Osteoblast (primary cell): ENCODE results near the gene NARF. TPM values are rescaled to one million over a fixed set of nuclear protein-coding genes. Genes with fewer than 3 reads are reported as not detected.

Experiments
- DNase-seq: peaks from one replicate; pipeline ENCODE4 v3.0.0; 2011; ENCODE audit warnings: low spot score, mixed read lengths; ENCODE audit not compliant: insufficient read length; ENCODE audit errors: missing footprints
- H2AFZ ChIP-seq: 2 replicates; pipeline ENCODE4 v1.6.0; 2011; ENCODE audit warnings: mild to moderate bottlenecking, low read length
- H3K27ac ChIP-seq: 2 replicates; pipeline ENCODE4 v1.5.1; 2011; ENCODE audit warnings: mild to moderate bottlenecking, low read depth, low read length, moderate library complexity
- H3K27me3 ChIP-seq: 2 replicates; pipeline ENCODE4 v1.6.0; 2012; ENCODE audit warnings: mild to moderate bottlenecking, control low read depth, inconsistent platforms, low read length, moderate library complexity; ENCODE audit not compliant: insufficient read depth
- H3K36me3 ChIP-seq: 2 replicates; pipeline ENCODE4 v1.5.1; 2011; ENCODE audit warnings: mild to moderate bottlenecking, low read length, control low read depth, moderate library complexity; ENCODE audit not compliant: insufficient read depth
- H3K4me1 ChIP-seq: 2 replicates; pipeline ENCODE4 v1.5.1; 2011; ENCODE audit warnings: mild to moderate bottlenecking, low read length, control low read depth, moderate library complexity; ENCODE audit not compliant: insufficient read depth
- H3K4me2 ChIP-seq: 2 replicates; pipeline ENCODE4 v1.6.0; 2011; ENCODE audit warnings: mild to moderate bottlenecking, low read length; ENCODE audit not compliant: insufficient read depth
- H3K4me3 ChIP-seq: fragments of 200-600 bp; sonication (generic); 3 replicates; pipeline ENCODE4 v1.5.1; 2012; ENCODE audit warnings: mild to moderate bottlenecking, low read length, inconsistent platforms; ENCODE audit not compliant: insufficient read depth
- H3K79me2 ChIP-seq: 2 replicates; pipeline ENCODE4 v1.6.0; 2012; ENCODE audit warnings: mild to moderate bottlenecking, low read length, control low read depth, inconsistent platforms; ENCODE audit not compliant: insufficient read depth
- H3K9me3 ChIP-seq: 2 replicates; pipeline ENCODE4 v1.5.1; 2011; ENCODE audit warnings: low read depth, low read length, control low read depth
- H4K20me1 ChIP-seq: 2 replicates; pipeline ENCODE4 v1.6.0; 2012; ENCODE audit warnings: mild to moderate bottlenecking, low read length, control low read depth; ENCODE audit not compliant: insufficient read depth
- total RNA-seq: library from RNA; depleted of rRNA; stranded (reverse); fragments of >200 nt; gene quantifications from 2 replicates; pipeline ENCODE4 v1.2.3, GENCODE V29; 2012
- TF ChIP-seq, protein P1 (sequence below): IDR thresholded peaks from 2 replicates; pipeline ENCODE4 v1.5.1; 2011; ENCODE audit warnings: mild to moderate bottlenecking, low read depth, low read length, moderate library complexity; ENCODE audit errors: extremely low read depth

The NARF gene
- total RNA-seq, 1 donor = 34.4 TPM

DNA sequence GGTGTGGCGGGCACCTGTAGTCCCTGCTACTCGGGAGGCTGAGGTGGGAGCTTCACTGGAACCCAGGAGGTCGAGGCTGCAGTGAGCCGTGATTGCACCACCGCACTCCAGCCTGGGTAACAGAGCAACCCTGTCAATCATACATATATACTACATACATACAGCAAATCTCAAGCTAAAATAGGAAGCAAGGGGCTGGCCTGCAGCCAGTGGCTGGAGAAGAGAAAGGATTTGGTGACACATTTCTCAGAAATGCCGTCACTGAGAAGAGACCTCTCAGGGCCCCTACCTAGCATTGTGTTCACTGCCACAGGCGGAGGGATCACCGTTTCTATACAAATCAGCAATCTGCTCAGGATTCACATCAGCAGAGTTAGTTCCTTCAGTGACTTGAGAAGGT is 16.9 kb downstream of the NARF start:
- no peak overlapping the region for H3K27ac ChIP-seq
- H3K27me3 ChIP-seq = no peaks in the 10 kb centered on the region
- no peak for DNase-seq
- H3K4me2 ChIP-seq = no peak overlapping the region
- no peaks in the 10 kb centered on the region for H3K9me3 ChIP-seq
- no peaks in the 10 kb centered on the region for H3K4me1 ChIP-seq
- H2AFZ ChIP-seq = no peak overlapping the region
- H4K20me1 ChIP-seq = peaks cover 2% of the 10 kb centered on the region
- TF ChIP-seq, protein P1, sequence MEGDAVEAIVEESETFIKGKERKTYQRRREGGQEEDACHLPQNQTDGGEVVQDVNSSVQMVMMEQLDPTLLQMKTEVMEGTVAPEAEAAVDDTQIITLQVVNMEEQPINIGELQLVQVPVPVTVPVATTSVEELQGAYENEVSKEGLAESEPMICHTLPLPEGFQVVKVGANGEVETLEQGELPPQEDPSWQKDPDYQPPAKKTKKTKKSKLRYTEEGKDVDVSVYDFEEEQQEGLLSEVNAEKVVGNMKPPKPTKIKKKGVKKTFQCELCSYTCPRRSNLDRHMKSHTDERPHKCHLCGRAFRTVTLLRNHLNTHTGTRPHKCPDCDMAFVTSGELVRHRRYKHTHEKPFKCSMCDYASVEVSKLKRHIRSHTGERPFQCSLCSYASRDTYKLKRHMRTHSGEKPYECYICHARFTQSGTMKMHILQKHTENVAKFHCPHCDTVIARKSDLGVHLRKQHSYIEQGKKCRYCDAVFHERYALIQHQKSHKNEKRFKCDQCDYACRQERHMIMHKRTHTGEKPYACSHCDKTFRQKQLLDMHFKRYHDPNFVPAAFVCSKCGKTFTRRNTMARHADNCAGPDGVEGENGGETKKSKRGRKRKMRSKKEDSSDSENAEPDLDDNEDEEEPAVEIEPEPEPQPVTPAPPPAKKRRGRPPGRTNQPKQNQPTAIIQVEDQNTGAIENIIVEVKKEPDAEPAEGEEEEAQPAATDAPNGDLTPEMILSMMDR = no peak
- H3K79me2 ChIP-seq = no peaks in the 10 kb centered on the region
- H3K4me3 ChIP-seq = no peak overlapping the region
- peaks cover 18% of the 10 kb centered on the region for H3K36me3 ChIP-seq

DNA sequence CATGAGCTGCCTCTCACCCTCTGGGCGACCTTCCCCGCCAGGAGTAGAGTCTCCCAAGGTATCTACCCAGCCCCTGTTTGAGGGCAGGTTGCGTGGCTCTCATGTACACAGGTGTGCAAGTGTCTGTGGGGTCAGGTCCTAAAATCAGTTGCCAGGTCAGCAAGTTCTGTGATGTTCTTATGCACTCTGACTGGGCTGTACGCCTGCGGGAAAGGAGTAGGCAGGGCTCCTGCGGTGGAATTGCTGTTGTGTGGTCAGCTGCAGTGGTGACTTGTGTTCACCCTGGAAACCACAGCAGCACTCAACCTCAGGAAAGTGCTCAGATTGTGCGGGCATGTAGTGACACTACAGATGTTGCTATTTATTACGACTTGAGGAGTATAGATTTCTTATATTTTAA is 19.4 kb downstream of the NARF start:
- Histone ChIP-seq H2AFZ (no peak overlapping the region), H3K9me3 (no peaks in the 10 kb centered on the region), H4K20me1 (peaks cover 2% of the 10 kb centered on the region), H3K4me2 (no peak overlapping the region), H3K27ac (no peak overlapping the region), H3K36me3 (peaks cover 16% of the 10 kb centered on the region), H3K4me3 (no peak overlapping the region), H3K4me1 (no peaks in the 10 kb centered on the region), H3K27me3 (no peaks in the 10 kb centered on the region), H3K79me2 (no peaks in the 10 kb centered on the region)
- TF ChIP-seq, protein P1 = no peak
- DNase-seq = peak; percentile 29

DNA sequence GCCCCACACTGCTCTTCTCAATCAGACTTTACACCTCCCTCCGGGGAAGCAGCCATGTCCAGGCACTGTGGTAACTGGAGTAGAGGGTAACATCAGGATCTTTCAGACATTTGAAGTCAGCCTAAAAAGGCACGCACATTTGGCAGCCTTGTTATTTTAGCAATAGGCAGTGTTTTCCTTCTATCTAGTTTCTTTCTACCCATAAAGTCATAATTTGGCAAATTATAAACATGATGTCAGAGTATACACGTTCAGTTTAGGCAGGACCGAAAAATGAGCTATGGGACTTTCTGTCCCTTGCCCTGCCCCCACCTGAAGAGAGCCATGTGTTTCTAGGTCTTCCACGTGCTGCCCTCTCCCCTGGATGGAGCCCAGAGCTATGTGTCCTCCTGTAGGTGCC is 21.1 kb downstream of the NARF start:
- Histone ChIP-seq H2AFZ (no peak overlapping the region), H3K4me1 (no peaks in the 10 kb centered on the region), H3K4me3 (no peak overlapping the region), H3K4me2 (no peak overlapping the region), H3K27me3 (no peaks in the 10 kb centered on the region), H4K20me1 (peaks cover 2% of the 10 kb centered on the region), H3K27ac (no peak overlapping the region), H3K79me2 (no peaks in the 10 kb centered on the region), H3K9me3 (no peaks in the 10 kb centered on the region), H3K36me3 (peaks cover 18% of the 10 kb centered on the region)
- TF ChIP-seq, protein P1 = no peak
- peak; percentile 39 for DNase-seq

- Histone ChIP-seq H3K27me3 (no peaks in the 10 kb centered on the region), H3K4me1 (no peaks in the 10 kb centered on the region), H3K9me3 (no peaks in the 10 kb centered on the region), H3K36me3 (peaks cover 19% of the 10 kb centered on the region), H3K27ac (no peak overlapping the region), H3K4me2 (no peak overlapping the region), H4K20me1 (peaks cover 2% of the 10 kb centered on the region), H3K79me2 (no peaks in the 10 kb centered on the region), H3K4me3 (no peak overlapping the region), H2AFZ (no peak overlapping the region)
- DNase-seq = peak; percentile 43
- TF ChIP-seq, protein P1 = no peak
These were observed 21.8 kb downstream of the NARF start for GRCh38 chr17:82480318-82480717.
